COR-L47 (cell line): Measurements from ENCODE around the gene OSBPL8.
"Not testable (repeated sequence)": the region's sequence is repeated elsewhere in the genome, so short reads cannot be mapped to it uniquely, and the experiment has no call there.

Source experiments
- DNase-seq: peaks from one replicate; lab custom pipeline; 2025; lab: John Stamatoyannopoulos, UW

The OSBPL8 gene

GRCh38 chr12:76360316-76360715 is 199.3 kb downstream of the OSBPL8 start:
- no peak for DNase-seq

GRCh38 chr12:76356071-76356470 is 203.5 kb downstream of the OSBPL8 start:
- DNase-seq: no peak

- peak; percentile 83 for DNase-seq
Measured at GRCh38 chr12:76348079-76348901, 211.3 kb downstream of the OSBPL8 start, which contains the start of gene BBS10. BBS10 (minus strand) TSS chr12:76348415; CDS start chr12:76348358, 57 bp downstream.

- peak; percentile 40 for DNase-seq
Measured at GRCh38 chr12:76346798-76347420, 212.7 kb downstream of the OSBPL8 start.

GRCh38 chr12:76346236-76346635 is 213.3 kb downstream of the OSBPL8 start:
- no peak for DNase-seq

GRCh38 chr12:76345569-76345968 is 214.0 kb downstream of the OSBPL8 start:
- no peak for DNase-seq

GRCh38 chr12:76341436-76342030 is 218.0 kb downstream of the OSBPL8 start:
- DNase-seq: no peak

GRCh38 chr12:76340680-76341435 is 218.7 kb downstream of the OSBPL8 start:
- no peak for DNase-seq

- no peak for DNase-seq
Measured at GRCh38 chr12:76337583-76337982, 222.0 kb downstream of the OSBPL8 start.

GRCh38 chr12:76332606-76333005 is 227.0 kb downstream of the OSBPL8 start:
- DNase-seq: no peak

- DNase-seq: no peak
Measured at GRCh38 chr12:76329606-76330005, 230.0 kb downstream of the OSBPL8 start.

- DNase-seq: no peak
Measured at GRCh38 chr12:76329159-76329558, 230.4 kb downstream of the OSBPL8 start.

- DNase-seq: not testable (repeated sequence)
Measured at GRCh38 chr12:76319595-76320319, 239.8 kb downstream of the OSBPL8 start.

GRCh38 chr12:76318773-76319594 is 240.6 kb downstream of the OSBPL8 start:
- no peak for DNase-seq

GRCh38 chr12:76317976-76318375 is 241.6 kb downstream of the OSBPL8 start:
- DNase-seq: no peak

GRCh38 chr12:76316468-76316867 is 243.1 kb downstream of the OSBPL8 start:
- DNase-seq: no peak

- no peak for DNase-seq
Measured at GRCh38 chr12:76313299-76313698, 246.3 kb downstream of the OSBPL8 start.

- no peak for DNase-seq
Measured at GRCh38 chr12:76312315-76312714, 247.3 kb downstream of the OSBPL8 start.

- no peak for DNase-seq
Measured at GRCh38 chr12:76311796-76312195, 247.8 kb downstream of the OSBPL8 start.

- no peak for DNase-seq
Measured at GRCh38 chr12:76310110-76310509, 249.5 kb downstream of the OSBPL8 start.

- DNase-seq: no peak
Measured at GRCh38 chr12:76308866-76309265, 250.7 kb downstream of the OSBPL8 start.
